Body of pancreas (tissue), 4 donors: ENCODE data around the gene NEURL4.

ENCODE experiments used
- CTCF ChIP-seq, 7 experiments: fragments of 450-650 bp in 4 of 7; fragments of 200-600 bp in 3 of 7; sonication (generic) in 3 of 7; IDR thresholded peaks; one replicate each; pipeline ENCODE4 v1.5.1; 2016 to 2019; ENCODE audit warnings: antibody characterized with exemption in 7 of 7
- POLR2A ChIP-seq, 3 donors: fragments of 450-650 bp; IDR thresholded peaks; one replicate each; pipeline ENCODE4 v1.6.1; 2016; ENCODE audit warnings: antibody characterized with exemption in 3 of 3, mild to moderate bottlenecking in 2 of 3

DNA sequence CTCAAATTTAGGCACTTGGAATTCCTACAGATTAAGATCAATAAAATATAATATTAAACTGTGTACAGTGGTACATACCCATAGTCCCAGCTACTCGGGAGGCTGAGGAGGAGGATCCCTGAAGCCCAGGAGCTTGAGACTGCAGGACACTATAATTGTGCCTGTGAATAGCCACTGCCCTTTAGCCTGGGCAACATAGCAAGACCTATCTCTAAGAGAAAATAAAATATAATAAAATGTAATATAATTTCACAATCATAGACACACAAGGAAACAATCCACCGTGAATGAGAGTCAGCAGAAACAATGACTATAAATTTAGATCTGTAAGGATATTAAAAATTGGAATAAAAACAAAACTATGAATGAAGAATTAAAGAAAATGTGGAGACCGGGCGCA is 41.7 kb upstream of the NEURL4 start:
- TF ChIP-seq CTCF (IDR thresholded peaks at IDR 0.05), result no peak
- no peak for TF ChIP-seq POLR2A (IDR thresholded peaks at IDR 0.05)
